Measurements from ENCODE around the gene TPD52L1. TPM values are rescaled to one million over a fixed set of nuclear protein-coding genes. Genes with fewer than 3 reads are reported as not detected.

Gene TPD52L1
- total and polyA plus RNA-seq, 2 donors from 2014 or later, result 69.1 to 91.1 TPM

DNA sequence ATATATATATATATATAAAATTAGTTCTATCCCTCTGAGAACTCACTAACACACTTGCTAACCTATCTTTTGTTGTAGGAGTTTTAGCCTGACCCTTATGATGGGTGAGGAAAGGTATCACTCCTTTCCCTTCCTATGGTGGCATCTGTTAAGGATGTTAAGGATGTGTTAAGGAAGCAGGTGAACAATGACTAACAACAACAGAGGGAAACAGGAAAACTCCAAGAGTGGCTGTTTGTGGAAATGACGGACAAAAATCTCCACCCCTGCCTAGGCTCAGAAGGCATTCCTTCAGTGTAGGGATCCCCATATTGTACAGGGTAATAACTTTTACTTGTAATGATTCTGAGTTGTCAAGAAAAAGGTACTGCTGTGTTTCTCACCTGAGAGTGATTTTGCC is 8.8 kb upstream of the TPD52L1 start:
- Histone ChIP-seq H3K27me3 (ENCODE audit: control insufficient read depth, insufficient read depth, low read length) (no peaks in the 10 kb centered on the region), H3K27ac (ENCODE audit: low read depth in 2 of 2, low read length in 2 of 2) (no peak overlapping the region), H3K9me3 (ENCODE audit: control insufficient read depth in 2 of 3, insufficient read depth in 1 of 3, low read length in 3 of 3) (no peaks in the 10 kb centered on the region), H3K36me3 (ENCODE audit: control insufficient read depth in 2 of 3, insufficient read depth in 3 of 3, low read length in 3 of 3) (no peaks in the 10 kb centered on the region), H3K9ac (ENCODE audit: low read length in 3 of 3) (no peak overlapping the region), H3K4me3 (ENCODE audit: low read length in 3 of 3) (no peak overlapping the region), H3K4me1 (ENCODE audit: control insufficient read depth in 2 of 3, insufficient read depth in 2 of 3, low read depth in 1 of 3, low read length in 3 of 3) (no peaks in the 10 kb centered on the region)
- no peak for DNase-seq
- TF ChIP-seq, protein P1, sequence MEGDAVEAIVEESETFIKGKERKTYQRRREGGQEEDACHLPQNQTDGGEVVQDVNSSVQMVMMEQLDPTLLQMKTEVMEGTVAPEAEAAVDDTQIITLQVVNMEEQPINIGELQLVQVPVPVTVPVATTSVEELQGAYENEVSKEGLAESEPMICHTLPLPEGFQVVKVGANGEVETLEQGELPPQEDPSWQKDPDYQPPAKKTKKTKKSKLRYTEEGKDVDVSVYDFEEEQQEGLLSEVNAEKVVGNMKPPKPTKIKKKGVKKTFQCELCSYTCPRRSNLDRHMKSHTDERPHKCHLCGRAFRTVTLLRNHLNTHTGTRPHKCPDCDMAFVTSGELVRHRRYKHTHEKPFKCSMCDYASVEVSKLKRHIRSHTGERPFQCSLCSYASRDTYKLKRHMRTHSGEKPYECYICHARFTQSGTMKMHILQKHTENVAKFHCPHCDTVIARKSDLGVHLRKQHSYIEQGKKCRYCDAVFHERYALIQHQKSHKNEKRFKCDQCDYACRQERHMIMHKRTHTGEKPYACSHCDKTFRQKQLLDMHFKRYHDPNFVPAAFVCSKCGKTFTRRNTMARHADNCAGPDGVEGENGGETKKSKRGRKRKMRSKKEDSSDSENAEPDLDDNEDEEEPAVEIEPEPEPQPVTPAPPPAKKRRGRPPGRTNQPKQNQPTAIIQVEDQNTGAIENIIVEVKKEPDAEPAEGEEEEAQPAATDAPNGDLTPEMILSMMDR (IDR thresholded peaks at IDR 0.05; ENCODE audit: borderline replicate concordance, extremely low read depth, insufficient read depth), result no peak
- no peak for FAIRE-seq
- intact Hi-C loops (cut with DNase I), result no loop called here

GRCh38 chr6:125149256-125150144 is 4.1 kb upstream of the TPD52L1 start:
- intact Hi-C loops (cut with DNase I), result no loop called here
- Histone ChIP-seq H3K27me3 (ENCODE audit: control insufficient read depth, insufficient read depth, low read length) (no peaks in the 10 kb centered on the region), H3K4me1 (ENCODE audit: control insufficient read depth in 2 of 3, insufficient read depth in 2 of 3, low read depth in 1 of 3, low read length in 3 of 3) (peaks cover 0 to 5% (median 0%) of the 10 kb centered on the region in 3 donors), H3K4me3 (ENCODE audit: low read length in 3 of 3) (no peak overlapping the region), H3K27ac (ENCODE audit: low read depth in 2 of 2, low read length in 2 of 2) (no peak overlapping the region), H3K9ac (ENCODE audit: low read length in 3 of 3) (no peak overlapping the region), H3K36me3 (ENCODE audit: control insufficient read depth in 2 of 3, insufficient read depth in 3 of 3, low read length in 3 of 3) (no peaks in the 10 kb centered on the region), H3K9me3 (ENCODE audit: control insufficient read depth in 2 of 3, insufficient read depth in 1 of 3, low read length in 3 of 3) (no peaks in the 10 kb centered on the region)
- no peak for FAIRE-seq
- TF ChIP-seq, protein P1 (IDR thresholded peaks at IDR 0.05; ENCODE audit: borderline replicate concordance, extremely low read depth, insufficient read depth), result no peak
- peak in 2 of 5 donors; percentile 48 to 62 for DNase-seq

GRCh38 chr6:125151700-125152099 is 1.9 kb upstream of the TPD52L1 start:
- H3K4me3 ChIP-seq (ENCODE audit: low read length in 3 of 3), result no peak overlapping the region
- TF ChIP-seq, protein P1 (IDR thresholded peaks at IDR 0.05; ENCODE audit: borderline replicate concordance, extremely low read depth, insufficient read depth), result no peak
- intact Hi-C loops (cut with DNase I), result no loop called here
- no peaks in the 10 kb centered on the region for H3K36me3 ChIP-seq (ENCODE audit: control insufficient read depth in 2 of 3, insufficient read depth in 3 of 3, low read length in 3 of 3)
- FAIRE-seq (no peak), DNase-seq (no peak)
- no peaks in the 10 kb centered on the region for H3K9me3 ChIP-seq (ENCODE audit: control insufficient read depth in 2 of 3, insufficient read depth in 1 of 3, low read length in 3 of 3)
- no peak overlapping the region for H3K27ac ChIP-seq (ENCODE audit: low read depth in 2 of 2, low read length in 2 of 2)
- peaks cover 0 to 5% (median 0%) of the 10 kb centered on the region in 3 donors for H3K4me1 ChIP-seq (ENCODE audit: control insufficient read depth in 2 of 3, insufficient read depth in 2 of 3, low read depth in 1 of 3, low read length in 3 of 3)
- H3K27me3 ChIP-seq (ENCODE audit: control insufficient read depth, insufficient read depth, low read length), result no peaks in the 10 kb centered on the region
- H3K9ac ChIP-seq (ENCODE audit: low read length in 3 of 3), result no peak overlapping the region
